GM23338 (cell line): ENCODE data around the gene GOLT1A.

Experiments
- EZH2 ChIP-seq: fragments of 200-600 bp; sonication (generic); IDR thresholded peaks from one replicate; pipeline ENCODE4 v1.8.0; 2017; ENCODE audit warnings: antibody characterized with exemption, mild to moderate bottlenecking, low read depth; ENCODE audit not compliant: unreplicated experiment
- POLR2AphosphoS5 ChIP-seq: IDR thresholded peaks from 2 replicates; pipeline ENCODE4 v1.6.1; 2016; ENCODE audit warnings: antibody characterized with exemption, low read depth
- REST ChIP-seq: IDR thresholded peaks from one replicate; pipeline ENCODE4 v1.6.1; 2018; ENCODE audit warnings: antibody characterized with exemption; ENCODE audit not compliant: unreplicated experiment
- TF ChIP-seq, protein P1 (sequence below), 2 experiments: fragments of 200-600 bp in 1 of 2; sonication (generic) in 1 of 2; conservative IDR thresholded peaks; 2 replicates each; pipeline versions ENCODE4 v1.5.1 to v1.6.1; 2016 to 2017; ENCODE audit warnings: antibody characterized with exemption in 2 of 2, low read depth in 2 of 2, mild to moderate bottlenecking in 2 of 2, moderate library complexity in 1 of 2
- TF ChIP-seq, protein P2 (sequence below): IDR thresholded peaks from 2 replicates; pipeline ENCODE4 v1.6.1; 2016; ENCODE audit warnings: antibody characterized with exemption

- TF ChIP-seq, protein P1, sequence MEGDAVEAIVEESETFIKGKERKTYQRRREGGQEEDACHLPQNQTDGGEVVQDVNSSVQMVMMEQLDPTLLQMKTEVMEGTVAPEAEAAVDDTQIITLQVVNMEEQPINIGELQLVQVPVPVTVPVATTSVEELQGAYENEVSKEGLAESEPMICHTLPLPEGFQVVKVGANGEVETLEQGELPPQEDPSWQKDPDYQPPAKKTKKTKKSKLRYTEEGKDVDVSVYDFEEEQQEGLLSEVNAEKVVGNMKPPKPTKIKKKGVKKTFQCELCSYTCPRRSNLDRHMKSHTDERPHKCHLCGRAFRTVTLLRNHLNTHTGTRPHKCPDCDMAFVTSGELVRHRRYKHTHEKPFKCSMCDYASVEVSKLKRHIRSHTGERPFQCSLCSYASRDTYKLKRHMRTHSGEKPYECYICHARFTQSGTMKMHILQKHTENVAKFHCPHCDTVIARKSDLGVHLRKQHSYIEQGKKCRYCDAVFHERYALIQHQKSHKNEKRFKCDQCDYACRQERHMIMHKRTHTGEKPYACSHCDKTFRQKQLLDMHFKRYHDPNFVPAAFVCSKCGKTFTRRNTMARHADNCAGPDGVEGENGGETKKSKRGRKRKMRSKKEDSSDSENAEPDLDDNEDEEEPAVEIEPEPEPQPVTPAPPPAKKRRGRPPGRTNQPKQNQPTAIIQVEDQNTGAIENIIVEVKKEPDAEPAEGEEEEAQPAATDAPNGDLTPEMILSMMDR (conservative IDR thresholded peaks at IDR 0.05; ENCODE audit: low read depth in 2 of 2): no peak
- TF ChIP-seq EZH2 (no peak), POLR2AphosphoS5 (no peak), REST (no peak)
- TF ChIP-seq, protein P2, sequence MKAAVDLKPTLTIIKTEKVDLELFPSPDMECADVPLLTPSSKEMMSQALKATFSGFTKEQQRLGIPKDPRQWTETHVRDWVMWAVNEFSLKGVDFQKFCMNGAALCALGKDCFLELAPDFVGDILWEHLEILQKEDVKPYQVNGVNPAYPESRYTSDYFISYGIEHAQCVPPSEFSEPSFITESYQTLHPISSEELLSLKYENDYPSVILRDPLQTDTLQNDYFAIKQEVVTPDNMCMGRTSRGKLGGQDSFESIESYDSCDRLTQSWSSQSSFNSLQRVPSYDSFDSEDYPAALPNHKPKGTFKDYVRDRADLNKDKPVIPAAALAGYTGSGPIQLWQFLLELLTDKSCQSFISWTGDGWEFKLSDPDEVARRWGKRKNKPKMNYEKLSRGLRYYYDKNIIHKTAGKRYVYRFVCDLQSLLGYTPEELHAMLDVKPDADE: no peak
Observed at GRCh38 chr1:204196068-204196795, 17.6 kb downstream of the GOLT1A start, which contains the start of gene KISS1.
